NCI-H1048 (cell line): Measurements from ENCODE around the gene STK31.
"Not testable (repeated sequence)": the region's sequence is repeated elsewhere in the genome, so short reads cannot be mapped to it uniquely, and the experiment has no call there.

Source experiments
- DNase-seq: peaks from one replicate; lab custom pipeline; 2025; lab: John Stamatoyannopoulos, UW

Gene STK31

GRCh38 chr7:23802720-23803397, 92.8 kb downstream of the STK31 start:
- DNase-seq: no peak

- no peak for DNase-seq
These were observed 94.7 kb downstream of the STK31 start for GRCh38 chr7:23804707-23805106.

GRCh38 chr7:23808421-23808820, 98.4 kb downstream of the STK31 start:
- DNase-seq: no peak

- DNase-seq: no peak
These were observed 100.1 kb downstream of the STK31 start for GRCh38 chr7:23810099-23810498.

- no peak for DNase-seq
These were observed 101.5 kb downstream of the STK31 start for GRCh38 chr7:23811540-23811939.

- DNase-seq: not testable (repeated sequence)
These were observed 118.1 kb downstream of the STK31 start for GRCh38 chr7:23828125-23828524.

- not testable (repeated sequence) for DNase-seq
These were observed 122.7 kb downstream of the STK31 start for GRCh38 chr7:23832733-23833132.

GRCh38 chr7:23833405-23833804, 123.4 kb downstream of the STK31 start:
- no peak for DNase-seq

- not testable (repeated sequence) for DNase-seq
These were observed 134.8 kb downstream of the STK31 start for GRCh38 chr7:23844837-23845236.

GRCh38 chr7:23852135-23852534, 142.1 kb downstream of the STK31 start:
- no peak for DNase-seq

GRCh38 chr7:23852988-23853387, 143.0 kb downstream of the STK31 start:
- DNase-seq: no peak

- no peak for DNase-seq
These were observed 153.3 kb downstream of the STK31 start for GRCh38 chr7:23863209-23863787.

GRCh38 chr7:23864973-23865372, 155.0 kb downstream of the STK31 start:
- DNase-seq: no peak

GRCh38 chr7:23873306-23873705, 163.3 kb downstream of the STK31 start:
- no peak for DNase-seq

- not testable (repeated sequence) for DNase-seq
These were observed 166.5 kb downstream of the STK31 start for GRCh38 chr7:23876526-23876925.
